Erythroblast (primary cell): Measurements from ENCODE around the gene DUSP1.
"Not testable (repeated sequence)": the region's sequence is repeated elsewhere in the genome, so short reads cannot be mapped to it uniquely, and the experiment has no call there.

Experiments used
- DNase-seq, 2 experiments: peaks; one replicate each; lab custom pipeline; 2025; lab: John Stamatoyannopoulos, UW
- GATA1 ChIP-seq: IDR thresholded peaks from 2 replicates; pipeline ENCODE4 v1.6.1; 2011; ENCODE audit warnings: low read depth, mild to moderate bottlenecking, control low read depth, low read length, moderate library complexity
- POLR2A ChIP-seq: IDR thresholded peaks from 2 replicates; pipeline ENCODE4 v1.6.1; 2011; ENCODE audit warnings: mild to moderate bottlenecking, low read length

The DUSP1 gene

DNA sequence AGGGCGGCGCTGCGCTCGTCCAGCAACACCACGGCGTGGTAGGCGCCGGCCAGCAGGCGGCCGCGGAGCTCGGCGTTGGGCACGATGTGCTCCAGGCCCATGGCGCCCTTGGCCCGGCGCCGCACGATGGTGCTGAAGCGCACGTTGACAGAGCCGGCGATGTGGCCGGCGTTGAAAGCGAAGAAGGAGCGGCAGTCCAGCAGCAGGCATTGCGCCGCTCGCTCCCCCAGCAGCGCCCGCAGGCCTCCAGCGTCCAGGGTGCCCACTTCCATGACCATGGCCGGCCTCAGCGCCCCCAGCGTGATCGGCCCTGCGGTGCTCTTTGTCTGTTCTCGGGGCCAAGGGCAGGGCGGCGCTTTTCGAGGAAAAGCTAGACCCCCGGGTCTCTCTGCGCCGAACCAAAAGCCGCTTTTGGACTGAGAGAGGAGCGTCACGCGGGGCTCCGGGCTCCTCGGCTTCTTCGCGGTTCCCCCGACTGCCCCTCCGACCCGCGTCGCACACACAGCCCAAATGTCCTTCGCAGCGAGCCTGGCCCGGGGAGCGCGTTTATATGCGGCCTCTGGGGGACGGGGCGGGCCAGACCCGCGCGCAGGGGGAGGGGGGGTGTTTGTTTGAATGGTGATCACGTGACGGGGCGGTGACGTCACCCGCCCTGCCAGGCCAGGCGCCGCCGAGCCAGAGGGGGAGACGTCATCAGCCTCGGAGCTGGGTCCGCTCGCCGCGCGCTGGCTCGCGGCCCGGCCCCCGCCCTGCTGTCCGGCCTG lies at the start of gene DUSP1:
DUSP1 (minus strand) TSS at position 521 of the 764 bp plus-strand sequence; CDS start at position 278, 243 bp downstream.
- DNase-seq: peak; percentile 99
- peak; percentile 99 for TF ChIP-seq POLR2A
- no peak for TF ChIP-seq GATA1

DNA sequence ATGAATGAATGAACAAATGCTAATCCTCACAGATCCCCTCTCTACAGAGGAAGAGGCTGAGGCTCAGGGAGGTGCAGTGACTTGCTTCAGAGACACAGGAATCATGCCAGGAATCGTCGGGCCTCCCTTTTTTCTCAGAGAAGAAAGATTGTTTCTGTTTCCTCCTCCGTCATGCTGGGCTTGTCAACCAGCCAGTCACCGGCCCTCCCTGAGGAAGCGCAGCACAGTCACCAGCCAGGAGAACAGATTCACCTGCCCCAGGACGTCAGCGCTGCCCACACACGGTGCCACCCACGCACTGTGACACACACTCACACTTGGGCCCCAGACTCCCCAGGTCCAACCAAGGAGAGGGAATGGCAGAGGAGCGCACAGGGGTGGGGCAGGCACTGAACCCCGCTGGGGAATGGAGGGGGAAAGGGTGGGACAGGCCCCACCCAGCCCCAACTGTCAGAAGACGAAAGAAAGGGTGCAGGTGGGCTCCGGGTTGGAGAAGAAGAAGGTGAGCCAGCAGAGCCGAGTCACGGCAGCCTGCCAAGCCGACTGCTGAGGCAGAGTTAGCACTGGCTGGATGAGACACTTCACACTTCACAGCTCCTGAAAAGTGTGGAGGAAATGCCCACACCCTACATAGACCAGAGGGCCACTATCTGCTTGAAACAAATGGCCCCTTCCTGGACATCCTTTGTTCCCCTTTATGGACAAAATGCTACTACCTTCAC lies 49.2 kb upstream of the DUSP1 start:
- TF ChIP-seq POLR2A (no peak), GATA1 (no peak)
- DNase-seq: no peak

DNA sequence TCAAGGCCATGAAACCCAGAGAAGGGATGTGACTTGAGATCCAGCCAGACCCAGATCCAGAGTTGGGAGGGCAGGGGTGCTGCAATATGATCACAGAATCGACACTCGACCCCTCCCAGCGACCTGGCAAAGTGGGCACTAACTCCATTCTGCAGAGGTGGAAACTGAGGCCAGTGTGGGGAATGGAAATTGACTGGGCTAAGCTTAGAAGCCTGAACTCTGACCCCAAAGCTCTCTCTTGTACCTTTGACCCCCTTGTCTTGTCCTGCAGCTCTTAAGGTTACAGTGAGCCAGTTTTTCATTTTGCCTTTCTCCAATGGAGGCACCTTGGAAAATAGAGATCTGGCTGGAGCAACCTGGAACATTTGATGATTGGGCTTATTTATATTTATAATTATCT lies 48.6 kb upstream of the DUSP1 start:
- no peak for DNase-seq
- no peak for TF ChIP-seq GATA1

DNA sequence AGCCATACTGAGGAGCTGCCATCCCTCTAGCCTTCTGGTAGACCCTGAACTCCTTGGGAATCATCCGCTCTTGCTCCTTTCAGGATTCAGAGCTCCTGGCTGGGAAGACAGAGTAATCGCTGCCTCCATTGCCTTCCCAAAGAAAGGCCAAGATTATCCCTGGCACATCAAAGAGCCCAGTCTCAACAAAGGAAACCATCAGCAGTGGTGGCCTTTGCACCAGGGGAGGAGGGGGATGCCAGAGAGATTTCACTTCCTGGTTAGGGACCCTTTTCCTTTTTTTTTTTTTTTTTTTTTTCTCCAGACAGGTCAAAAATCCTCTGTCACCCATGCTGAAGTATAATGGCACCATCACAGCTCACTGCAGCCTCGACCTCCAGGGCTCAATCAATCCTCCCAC lies 47.1 kb upstream of the DUSP1 start:
- DNase-seq: no peak
- TF ChIP-seq POLR2A (no peak), GATA1 (no peak)

GRCh38 chr5:172817664-172818063 lies 46.7 kb upstream of the DUSP1 start:
- TF ChIP-seq POLR2A (no peak), GATA1 (no peak)

GRCh38 chr5:172816925-172817562 lies 46.0 kb upstream of the DUSP1 start:
- TF ChIP-seq POLR2A (no peak), GATA1 (no peak)

More at GRCh38 chr5:172817664-172818063, 46.7 kb upstream of the DUSP1 start:
- no peak for DNase-seq

GRCh38 chr5:172815631-172816030 lies 44.6 kb upstream of the DUSP1 start:
- TF ChIP-seq GATA1 (no peak), POLR2A (no peak)
- no peak for DNase-seq

More at GRCh38 chr5:172816925-172817562, 46.0 kb upstream of the DUSP1 start:
- peak in 1 of 2 experiments; percentile 41 for DNase-seq

GRCh38 chr5:172810996-172811395 lies 40.0 kb upstream of the DUSP1 start:
- DNase-seq: not testable (repeated sequence)
- peak; percentile 19 for TF ChIP-seq POLR2A

- no peak for DNase-seq
- TF ChIP-seq POLR2A (no peak), GATA1 (no peak)
Measured at GRCh38 chr5:172809774-172810173, 38.8 kb upstream of the DUSP1 start.

DNA sequence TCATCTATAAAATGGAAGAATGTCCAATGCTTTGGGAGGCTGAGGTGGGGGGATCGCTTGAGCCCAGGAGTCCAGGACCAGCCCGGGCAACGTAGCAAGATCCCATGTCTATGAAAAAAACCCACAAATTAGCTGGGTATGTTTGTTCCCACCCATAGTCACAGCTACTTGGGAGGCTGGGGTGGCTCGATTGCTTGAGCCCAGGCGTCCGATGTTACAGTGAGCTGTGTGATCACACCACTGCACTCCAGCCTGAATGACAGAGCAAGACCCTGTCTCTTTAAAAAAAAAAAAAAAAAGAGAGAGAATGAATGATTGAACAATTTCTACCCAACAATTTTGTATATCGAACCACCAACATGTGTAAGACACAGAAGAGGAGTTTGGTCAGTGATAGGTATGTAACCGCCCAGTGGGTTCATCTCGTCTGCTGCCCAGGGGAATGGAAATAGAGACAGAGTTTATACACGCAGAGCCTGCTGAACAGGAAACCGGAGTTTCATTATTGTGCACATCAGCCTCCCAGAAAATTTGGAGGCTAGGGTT lies 36.8 kb upstream of the DUSP1 start:
- TF ChIP-seq GATA1 (no peak), POLR2A (no peak)
- no peak for DNase-seq

GRCh38 chr5:172806897-172807672 lies 36.1 kb upstream of the DUSP1 start:
- TF ChIP-seq GATA1: no peak
- peak; percentile 61 for TF ChIP-seq POLR2A

DNA sequence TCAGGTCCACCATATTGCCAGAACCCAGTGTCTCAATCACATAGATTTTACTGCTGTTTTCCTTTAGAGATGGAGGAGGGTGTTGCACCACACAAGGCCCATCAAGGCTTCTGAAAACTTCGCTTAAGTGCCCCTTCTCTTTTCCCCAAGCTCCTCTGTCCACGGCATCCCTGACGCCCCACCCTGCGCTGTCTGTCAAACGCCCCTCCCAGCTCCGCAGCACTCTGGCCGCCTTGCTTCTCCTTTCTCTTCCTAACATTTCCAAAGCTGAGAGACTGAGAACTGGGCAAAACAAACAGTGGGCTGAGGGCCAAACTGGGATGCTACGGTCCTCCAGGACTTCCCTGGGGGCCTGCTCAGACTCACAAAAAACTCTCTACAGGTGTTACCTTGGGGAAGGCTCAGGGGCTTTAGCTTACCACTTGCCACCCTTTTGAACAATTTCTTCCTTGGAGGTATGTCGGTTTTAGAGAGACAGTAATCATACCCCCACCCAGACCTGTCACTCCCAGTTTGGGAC lies 34.8 kb upstream of the DUSP1 start:
- TF ChIP-seq POLR2A (no peak), GATA1 (no peak)
- DNase-seq: no peak

More at GRCh38 chr5:172806897-172807672, 36.1 kb upstream of the DUSP1 start:
- peak; percentile 90 to 95 for DNase-seq
